HCT116 (cell line): Measurements from ENCODE around the gene CLDN20.

ENCODE experiments used
- POLR2A ChIP-seq: IDR thresholded peaks from 2 replicates; pipeline ENCODE4 v1.7.0; 2011; ENCODE audit warnings: borderline replicate concordance; ENCODE audit not compliant: insufficient read depth, insufficient read length; ENCODE audit errors: extremely low read depth
- SIN3A ChIP-seq: IDR thresholded peaks from 2 replicates; pipeline ENCODE4 v1.6.1; 2012; ENCODE audit warnings: low read depth
- YY1 ChIP-seq: IDR thresholded peaks from 2 replicates; pipeline ENCODE4 v1.6.1; 2011; ENCODE audit warnings: low read length, low read depth, moderate library complexity, mild to moderate bottlenecking; ENCODE audit not compliant: insufficient replicate concordance; ENCODE audit errors: extremely low read depth

DNA sequence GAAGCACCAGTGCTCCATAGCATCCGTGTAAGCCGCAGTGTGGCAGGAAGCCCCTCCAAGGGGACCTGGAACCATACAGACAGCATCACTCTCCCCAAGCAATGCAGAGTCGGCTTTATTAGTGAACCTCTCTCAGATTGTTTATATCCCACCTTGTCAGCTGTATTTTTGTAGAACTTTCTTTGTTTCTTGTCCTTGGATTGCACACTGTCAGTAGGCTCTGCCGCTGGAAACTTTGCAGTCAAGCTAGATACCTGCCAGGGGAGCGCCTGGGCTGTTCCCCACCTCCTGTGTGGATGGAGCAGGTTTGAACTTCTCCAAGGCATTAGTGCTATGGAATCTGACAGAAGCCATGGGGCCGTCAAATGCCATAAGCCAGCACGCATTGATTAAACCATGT, 18.6 kb upstream of the CLDN20 start:
- TF ChIP-seq YY1 (no peak), SIN3A (no peak), POLR2A (no peak)
